ENCODE data around the gene C5orf22.

C5orf22 gene

GRCh38 chr5:31496891-31497290 lies 35.2 kb upstream of the C5orf22 start:
- no peak overlapping the region for H3K4me3 ChIP-seq (ENCODE audit: low read length)
- TF ChIP-seq EZH2phosphoT487 (IDR thresholded peaks at IDR 0.05; ENCODE audit: borderline replicate concordance, low read length), result no peak
- TF ChIP-seq CTCF (IDR thresholded peaks at IDR 0.05; ENCODE audit: low read depth, low read length, poor library complexity, severe bottlenecking), result no peak
- H3K27ac ChIP-seq (ENCODE audit: low read depth, low read length), result no peak overlapping the region
- no peaks in the 10 kb centered on the region for H3K9me3 ChIP-seq (ENCODE audit: control insufficient read depth, insufficient read depth, low read length)
- H3K36me3 ChIP-seq (ENCODE audit: control insufficient read depth, low read length), result peaks cover 85% of the 10 kb centered on the region
- H3K9me2 ChIP-seq (replicated peaks; ENCODE audit: control insufficient read depth, low read length), result no peaks in the 10 kb centered on the region
- H4K20me1 ChIP-seq (ENCODE audit: control insufficient read depth, insufficient read depth, low read depth, low read length), result no peaks in the 10 kb centered on the region
- no peaks in the 10 kb centered on the region for H3K79me2 ChIP-seq (ENCODE audit: control insufficient read depth, low read length)
- H3K4me2 ChIP-seq (ENCODE audit: low read length), result no peak overlapping the region
- no peaks in the 10 kb centered on the region for H3K27me3 ChIP-seq (ENCODE audit: control insufficient read depth, low read length)
- H3F3A ChIP-seq (ENCODE audit: control insufficient read depth, insufficient read depth), result no peaks in the 10 kb centered on the region
- H3K4me1 ChIP-seq (ENCODE audit: control insufficient read depth, low read length), result no peaks in the 10 kb centered on the region

DNA sequence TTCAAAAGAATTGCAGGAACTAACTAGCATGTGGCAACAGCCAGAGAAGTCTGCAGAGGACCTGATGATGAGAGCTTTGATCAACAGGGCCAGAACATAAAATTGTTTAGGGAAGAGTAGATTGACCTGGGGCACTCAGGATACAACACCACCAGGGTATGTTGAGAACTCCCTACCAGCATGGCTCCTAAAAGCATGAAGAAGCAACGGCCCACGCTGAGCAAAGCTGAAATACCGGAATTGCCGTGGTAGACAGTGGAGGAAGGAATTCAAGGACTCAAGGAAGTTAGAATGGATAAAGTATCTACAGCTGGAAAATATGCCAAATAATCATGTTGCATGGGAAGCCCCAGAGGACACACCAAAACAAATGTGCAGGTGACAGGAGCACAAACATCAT lies 31.8 kb upstream of the C5orf22 start:
- no peak overlapping the region for H3K4me2 ChIP-seq (ENCODE audit: low read length)
- H3K4me3 ChIP-seq (ENCODE audit: low read length), result no peak overlapping the region
- H3K79me2 ChIP-seq (ENCODE audit: control insufficient read depth, low read length), result no peaks in the 10 kb centered on the region
- peaks cover 94% of the 10 kb centered on the region for H3K36me3 ChIP-seq (ENCODE audit: control insufficient read depth, low read length)
- H3K9me3 ChIP-seq (ENCODE audit: control insufficient read depth, insufficient read depth, low read length), result no peaks in the 10 kb centered on the region
- H3K9me2 ChIP-seq (replicated peaks; ENCODE audit: control insufficient read depth, low read length), result no peaks in the 10 kb centered on the region
- H3K27me3 ChIP-seq (ENCODE audit: control insufficient read depth, low read length), result no peaks in the 10 kb centered on the region
- no peaks in the 10 kb centered on the region for H3K4me1 ChIP-seq (ENCODE audit: control insufficient read depth, low read length)
- H3F3A ChIP-seq (ENCODE audit: control insufficient read depth, insufficient read depth), result no peaks in the 10 kb centered on the region
- no peak overlapping the region for H3K27ac ChIP-seq (ENCODE audit: low read depth, low read length)
- H4K20me1 ChIP-seq (ENCODE audit: control insufficient read depth, insufficient read depth, low read depth, low read length), result no peaks in the 10 kb centered on the region
- TF ChIP-seq EZH2phosphoT487 (IDR thresholded peaks at IDR 0.05; ENCODE audit: borderline replicate concordance, low read length) (no peak), CTCF (IDR thresholded peaks at IDR 0.05; ENCODE audit: low read depth, low read length, poor library complexity, severe bottlenecking) (no peak)

GRCh38 chr5:31502506-31502905 lies 29.6 kb upstream of the C5orf22 start:
- H3K27me3 ChIP-seq (ENCODE audit: control insufficient read depth, low read length), result no peaks in the 10 kb centered on the region
- no peaks in the 10 kb centered on the region for H3K9me3 ChIP-seq (ENCODE audit: control insufficient read depth, insufficient read depth, low read length)
- H3K79me2 ChIP-seq (ENCODE audit: control insufficient read depth, low read length), result no peaks in the 10 kb centered on the region
- H3F3A ChIP-seq (ENCODE audit: control insufficient read depth, insufficient read depth), result no peaks in the 10 kb centered on the region
- H3K36me3 ChIP-seq (ENCODE audit: control insufficient read depth, low read length), result peaks cover 82% of the 10 kb centered on the region
- H3K27ac ChIP-seq (ENCODE audit: low read depth, low read length), result no peak overlapping the region
- H3K4me3 ChIP-seq (ENCODE audit: low read length), result no peak overlapping the region
- H3K4me2 ChIP-seq (ENCODE audit: low read length), result no peak overlapping the region
- no peaks in the 10 kb centered on the region for H3K9me2 ChIP-seq (replicated peaks; ENCODE audit: control insufficient read depth, low read length)
- H3K4me1 ChIP-seq (ENCODE audit: control insufficient read depth, low read length), result no peaks in the 10 kb centered on the region
- TF ChIP-seq EZH2phosphoT487 (IDR thresholded peaks at IDR 0.05; ENCODE audit: borderline replicate concordance, low read length) (no peak), CTCF (IDR thresholded peaks at IDR 0.05; ENCODE audit: low read depth, low read length, poor library complexity, severe bottlenecking) (no peak)
- H4K20me1 ChIP-seq (ENCODE audit: control insufficient read depth, insufficient read depth, low read depth, low read length), result no peaks in the 10 kb centered on the region

- Histone ChIP-seq H4K20me1 (ENCODE audit: control insufficient read depth, insufficient read depth, low read depth, low read length) (no peaks in the 10 kb centered on the region), H3K4me3 (ENCODE audit: low read length) (no peak overlapping the region), H3K27ac (ENCODE audit: low read depth, low read length) (no peak overlapping the region), H3K4me2 (ENCODE audit: low read length) (no peak overlapping the region), H3K36me3 (ENCODE audit: control insufficient read depth, low read length) (peaks cover 80% of the 10 kb centered on the region), H3K79me2 (ENCODE audit: control insufficient read depth, low read length) (no peaks in the 10 kb centered on the region), H3K9me3 (ENCODE audit: control insufficient read depth, insufficient read depth, low read length) (no peaks in the 10 kb centered on the region), H3K9me2 (replicated peaks; ENCODE audit: control insufficient read depth, low read length) (no peaks in the 10 kb centered on the region), H3F3A (ENCODE audit: control insufficient read depth, insufficient read depth) (no peaks in the 10 kb centered on the region), H3K27me3 (ENCODE audit: control insufficient read depth, low read length) (no peaks in the 10 kb centered on the region), H3K4me1 (ENCODE audit: control insufficient read depth, low read length) (no peaks in the 10 kb centered on the region)
- TF ChIP-seq EZH2phosphoT487 (IDR thresholded peaks at IDR 0.05; ENCODE audit: borderline replicate concordance, low read length) (no peak), CTCF (IDR thresholded peaks at IDR 0.05; ENCODE audit: low read depth, low read length, poor library complexity, severe bottlenecking) (no peak)
Measured at GRCh38 chr5:31504529-31504928, 27.6 kb upstream of the C5orf22 start.

Measured in DOHH2 (cell line).